ENCODE data around the gene LIPT1.
A peak's percentile ranks its signal among the peaks of the same experiment; 100 is the strongest.

The LIPT1 gene

DNA sequence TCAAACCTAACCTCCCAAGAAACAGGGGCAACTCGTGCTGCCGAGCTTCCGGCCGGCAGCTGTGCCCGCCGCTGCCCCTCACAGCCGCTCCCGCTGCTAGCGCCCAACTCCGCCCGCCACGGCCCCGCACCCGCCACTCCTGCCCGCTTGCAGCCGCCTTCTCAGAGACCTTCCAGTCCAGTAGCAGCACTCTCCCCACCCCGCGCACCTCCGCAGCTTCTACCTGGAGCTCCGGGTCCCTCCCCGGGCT is 14.0 kb upstream of the LIPT1 start (continued):
- TF ChIP-seq, protein P1, sequence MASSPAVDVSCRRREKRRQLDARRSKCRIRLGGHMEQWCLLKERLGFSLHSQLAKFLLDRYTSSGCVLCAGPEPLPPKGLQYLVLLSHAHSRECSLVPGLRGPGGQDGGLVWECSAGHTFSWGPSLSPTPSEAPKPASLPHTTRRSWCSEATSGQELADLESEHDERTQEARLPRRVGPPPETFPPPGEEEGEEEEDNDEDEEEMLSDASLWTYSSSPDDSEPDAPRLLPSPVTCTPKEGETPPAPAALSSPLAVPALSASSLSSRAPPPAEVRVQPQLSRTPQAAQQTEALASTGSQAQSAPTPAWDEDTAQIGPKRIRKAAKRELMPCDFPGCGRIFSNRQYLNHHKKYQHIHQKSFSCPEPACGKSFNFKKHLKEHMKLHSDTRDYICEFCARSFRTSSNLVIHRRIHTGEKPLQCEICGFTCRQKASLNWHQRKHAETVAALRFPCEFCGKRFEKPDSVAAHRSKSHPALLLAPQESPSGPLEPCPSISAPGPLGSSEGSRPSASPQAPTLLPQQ (tag by site-specific recombination; IDR thresholded peaks at IDR 0.05), result peak; percentile 68
- TF ChIP-seq ZNF629 (tag by site-specific recombination; IDR thresholded peaks at IDR 0.05), result 0 out of 2 replicates have a peak, but pooled peaks have one; percentile 21
- TF ChIP-seq, protein P2, sequence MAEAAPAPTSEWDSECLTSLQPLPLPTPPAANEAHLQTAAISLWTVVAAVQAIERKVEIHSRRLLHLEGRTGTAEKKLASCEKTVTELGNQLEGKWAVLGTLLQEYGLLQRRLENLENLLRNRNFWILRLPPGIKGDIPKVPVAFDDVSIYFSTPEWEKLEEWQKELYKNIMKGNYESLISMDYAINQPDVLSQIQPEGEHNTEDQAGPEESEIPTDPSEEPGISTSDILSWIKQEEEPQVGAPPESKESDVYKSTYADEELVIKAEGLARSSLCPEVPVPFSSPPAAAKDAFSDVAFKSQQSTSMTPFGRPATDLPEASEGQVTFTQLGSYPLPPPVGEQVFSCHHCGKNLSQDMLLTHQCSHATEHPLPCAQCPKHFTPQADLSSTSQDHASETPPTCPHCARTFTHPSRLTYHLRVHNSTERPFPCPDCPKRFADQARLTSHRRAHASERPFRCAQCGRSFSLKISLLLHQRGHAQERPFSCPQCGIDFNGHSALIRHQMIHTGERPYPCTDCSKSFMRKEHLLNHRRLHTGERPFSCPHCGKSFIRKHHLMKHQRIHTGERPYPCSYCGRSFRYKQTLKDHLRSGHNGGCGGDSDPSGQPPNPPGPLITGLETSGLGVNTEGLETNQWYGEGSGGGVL (tag by site-specific recombination; IDR thresholded peaks at IDR 0.05), result 0 out of 2 replicates have a peak, but pooled peaks have one; percentile 47
- no peak for TF ChIP-seq ZNF354C (tag by site-specific recombination; IDR thresholded peaks at IDR 0.05; ENCODE audit: borderline replicate concordance, low read depth)
- TF ChIP-seq ZNF610 (tag by site-specific recombination; IDR thresholded peaks at IDR 0.05; ENCODE audit: borderline replicate concordance), result peak; percentile 90
- TF ChIP-seq, protein P3, sequence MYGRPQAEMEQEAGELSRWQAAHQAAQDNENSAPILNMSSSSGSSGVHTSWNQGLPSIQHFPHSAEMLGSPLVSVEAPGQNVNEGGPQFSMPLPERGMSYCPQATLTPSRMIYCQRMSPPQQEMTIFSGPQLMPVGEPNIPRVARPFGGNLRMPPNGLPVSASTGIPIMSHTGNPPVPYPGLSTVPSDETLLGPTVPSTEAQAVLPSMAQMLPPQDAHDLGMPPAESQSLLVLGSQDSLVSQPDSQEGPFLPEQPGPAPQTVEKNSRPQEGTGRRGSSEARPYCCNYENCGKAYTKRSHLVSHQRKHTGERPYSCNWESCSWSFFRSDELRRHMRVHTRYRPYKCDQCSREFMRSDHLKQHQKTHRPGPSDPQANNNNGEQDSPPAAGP (tag by site-specific recombination; IDR thresholded peaks at IDR 0.05), result peak; percentile 68; the same call in 1 of the 2 replicates
- no peak for TF ChIP-seq ZNF175 (tag by site-specific recombination; IDR thresholded peaks at IDR 0.05)
- TF ChIP-seq ZIC2 (tag by site-specific recombination; IDR thresholded peaks at IDR 0.05), result peak; percentile 65
- 0 out of 2 replicates have a peak, but pooled peaks have one; percentile 36 for TF ChIP-seq ZNF391 (tag by site-specific recombination; IDR thresholded peaks at IDR 0.05; ENCODE audit: borderline replicate concordance, low read depth)
- TF ChIP-seq, protein P4, sequence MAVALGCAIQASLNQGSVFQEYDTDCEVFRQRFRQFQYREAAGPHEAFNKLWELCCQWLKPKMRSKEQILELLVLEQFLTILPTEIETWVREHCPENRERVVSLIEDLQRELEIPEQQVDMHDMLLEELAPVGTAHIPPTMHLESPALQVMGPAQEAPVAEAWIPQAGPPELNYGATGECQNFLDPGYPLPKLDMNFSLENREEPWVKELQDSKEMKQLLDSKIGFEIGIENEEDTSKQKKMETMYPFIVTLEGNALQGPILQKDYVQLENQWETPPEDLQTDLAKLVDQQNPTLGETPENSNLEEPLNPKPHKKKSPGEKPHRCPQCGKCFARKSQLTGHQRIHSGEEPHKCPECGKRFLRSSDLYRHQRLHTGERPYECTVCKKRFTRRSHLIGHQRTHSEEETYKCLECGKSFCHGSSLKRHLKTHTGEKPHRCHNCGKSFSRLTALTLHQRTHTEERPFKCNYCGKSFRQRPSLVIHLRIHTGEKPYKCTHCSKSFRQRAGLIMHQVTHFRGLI (tag by site-specific recombination; IDR thresholded peaks at IDR 0.05), result peak; percentile 67

DNA sequence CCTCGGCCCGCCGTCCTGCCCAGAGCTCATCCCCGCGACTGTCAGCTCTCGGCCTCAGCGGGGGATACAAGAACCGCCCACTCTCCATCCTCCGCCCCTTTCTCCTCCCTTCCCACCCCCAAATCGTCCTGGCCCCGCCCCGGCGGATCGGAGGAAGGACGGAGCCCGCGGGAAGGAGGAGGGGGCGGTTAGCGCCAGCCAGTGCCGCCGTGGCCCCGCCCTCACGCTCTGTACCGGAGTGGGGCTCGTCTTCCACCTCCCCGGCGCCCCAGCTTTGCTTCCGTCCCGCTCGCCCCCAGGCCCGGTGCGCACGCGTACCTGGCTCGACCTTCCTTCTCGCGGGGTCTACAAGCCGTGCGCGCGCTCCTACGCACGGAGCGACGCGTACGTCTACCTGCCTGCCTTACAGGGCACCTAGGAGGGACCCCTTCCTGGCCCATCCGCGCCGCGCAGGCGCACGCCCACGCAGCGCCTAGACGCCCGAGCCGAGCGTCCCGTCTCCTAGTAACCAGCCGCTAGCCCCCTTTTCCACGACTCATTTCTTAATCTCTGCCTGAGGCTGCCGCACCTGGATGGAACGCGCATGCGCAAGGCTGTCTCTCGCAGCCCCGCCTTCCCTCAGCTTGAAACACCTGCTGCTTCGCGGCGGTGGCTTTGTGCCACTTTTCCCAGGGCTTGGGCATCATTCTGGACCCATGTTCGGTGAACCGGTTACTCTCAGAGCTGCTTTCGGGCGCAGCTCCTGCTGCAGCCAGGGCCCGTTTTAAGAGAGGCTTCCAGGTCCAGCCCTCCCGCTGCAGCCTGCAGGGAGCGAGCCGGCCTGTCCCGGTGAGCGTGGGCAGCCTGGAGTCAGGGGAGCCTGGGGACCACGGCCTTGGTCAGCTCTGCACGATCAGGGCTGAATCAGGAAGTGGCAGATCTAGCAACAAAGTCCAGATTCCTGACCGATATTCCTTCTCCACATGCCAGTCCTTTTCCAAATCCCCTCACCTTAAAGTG is 13.4 kb upstream of the LIPT1 start, which contains the start of gene C2orf15:
Gene C2orf15, plus strand, starts transcription at position 598 of the 999 bp plus-strand sequence. CDS start 8,852 bp downstream, outside the sequence.
- H3K27ac ChIP-seq (ENCODE audit: extremely low read depth, low read depth, low read length), result peak within 1 kb of the TSS; percentile 74; the same call in 1 of the 2 replicates
- no peaks in the 10 kb centered on the region; a peak in 1 of 3 replicates for H3K36me3 ChIP-seq (ENCODE audit: control insufficient read depth in 2 of 2, insufficient read depth in 1 of 2, low read length in 2 of 2)
- H3K4me1 ChIP-seq (ENCODE audit: control insufficient read depth, insufficient read depth, low read length), result peaks cover 2% of the 10 kb centered on the region; the same call in 1 of the 2 replicates
- CTCF ChIA-PET, result interaction anchor here (0.6 to 1.1 kb wide), 2 partner anchors 195 to 252 kb away, joined by 3 read pairs; partner anchors contain the start of gene TXNDC9
- peak within 1 kb of the TSS; percentile 81 for H3K4me3 ChIP-seq (ENCODE audit: low read depth, low read length)
- POLR2A ChIA-PET, result interaction anchor here (0.5 to 2.8 kb wide), 17 partner anchors 10 to 377 kb away, joined by 3 to 58 read pairs (median 4); partner anchors contain the start of genes CRACDL, EIF5B, LIPT1 and MITD1
- H3K9me3 ChIP-seq (ENCODE audit: control insufficient read depth, insufficient read depth, low read depth, low read length), result no peaks in the 10 kb centered on the region; the same call in 1 of the 2 replicates
- 0 out of 2 replicates have a peak, but pooled peaks have one; percentile 20 for TF ChIP-seq ZNF629 (tag by site-specific recombination; IDR thresholded peaks at IDR 0.05)
- TF ChIP-seq ZNF174 (tag by site-specific recombination; IDR thresholded peaks at IDR 0.05), result no peak
- peak; percentile 88 for TF ChIP-seq KLF8 (tag by site-specific recombination; IDR thresholded peaks at IDR 0.05)
- TF ChIP-seq ZNF366 (tag by site-specific recombination; conservative IDR thresholded peaks at IDR 0.05), result peak; percentile 96
- TF ChIP-seq, protein P5, sequence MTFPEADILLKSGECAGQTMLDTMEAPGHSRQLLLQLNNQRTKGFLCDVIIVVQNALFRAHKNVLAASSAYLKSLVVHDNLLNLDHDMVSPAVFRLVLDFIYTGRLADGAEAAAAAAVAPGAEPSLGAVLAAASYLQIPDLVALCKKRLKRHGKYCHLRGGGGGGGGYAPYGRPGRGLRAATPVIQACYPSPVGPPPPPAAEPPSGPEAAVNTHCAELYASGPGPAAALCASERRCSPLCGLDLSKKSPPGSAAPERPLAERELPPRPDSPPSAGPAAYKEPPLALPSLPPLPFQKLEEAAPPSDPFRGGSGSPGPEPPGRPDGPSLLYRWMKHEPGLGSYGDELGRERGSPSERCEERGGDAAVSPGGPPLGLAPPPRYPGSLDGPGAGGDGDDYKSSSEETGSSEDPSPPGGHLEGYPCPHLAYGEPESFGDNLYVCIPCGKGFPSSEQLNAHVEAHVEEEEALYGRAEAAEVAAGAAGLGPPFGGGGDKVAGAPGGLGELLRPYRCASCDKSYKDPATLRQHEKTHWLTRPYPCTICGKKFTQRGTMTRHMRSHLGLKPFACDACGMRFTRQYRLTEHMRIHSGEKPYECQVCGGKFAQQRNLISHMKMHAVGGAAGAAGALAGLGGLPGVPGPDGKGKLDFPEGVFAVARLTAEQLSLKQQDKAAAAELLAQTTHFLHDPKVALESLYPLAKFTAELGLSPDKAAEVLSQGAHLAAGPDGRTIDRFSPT (tag by site-specific recombination; IDR thresholded peaks at IDR 0.05), result peak; percentile 91
- TF ChIP-seq BCL11A (tag by site-specific recombination; IDR thresholded peaks at IDR 0.05; ENCODE audit: low read depth), result no peak
- TF ChIP-seq, protein P6, sequence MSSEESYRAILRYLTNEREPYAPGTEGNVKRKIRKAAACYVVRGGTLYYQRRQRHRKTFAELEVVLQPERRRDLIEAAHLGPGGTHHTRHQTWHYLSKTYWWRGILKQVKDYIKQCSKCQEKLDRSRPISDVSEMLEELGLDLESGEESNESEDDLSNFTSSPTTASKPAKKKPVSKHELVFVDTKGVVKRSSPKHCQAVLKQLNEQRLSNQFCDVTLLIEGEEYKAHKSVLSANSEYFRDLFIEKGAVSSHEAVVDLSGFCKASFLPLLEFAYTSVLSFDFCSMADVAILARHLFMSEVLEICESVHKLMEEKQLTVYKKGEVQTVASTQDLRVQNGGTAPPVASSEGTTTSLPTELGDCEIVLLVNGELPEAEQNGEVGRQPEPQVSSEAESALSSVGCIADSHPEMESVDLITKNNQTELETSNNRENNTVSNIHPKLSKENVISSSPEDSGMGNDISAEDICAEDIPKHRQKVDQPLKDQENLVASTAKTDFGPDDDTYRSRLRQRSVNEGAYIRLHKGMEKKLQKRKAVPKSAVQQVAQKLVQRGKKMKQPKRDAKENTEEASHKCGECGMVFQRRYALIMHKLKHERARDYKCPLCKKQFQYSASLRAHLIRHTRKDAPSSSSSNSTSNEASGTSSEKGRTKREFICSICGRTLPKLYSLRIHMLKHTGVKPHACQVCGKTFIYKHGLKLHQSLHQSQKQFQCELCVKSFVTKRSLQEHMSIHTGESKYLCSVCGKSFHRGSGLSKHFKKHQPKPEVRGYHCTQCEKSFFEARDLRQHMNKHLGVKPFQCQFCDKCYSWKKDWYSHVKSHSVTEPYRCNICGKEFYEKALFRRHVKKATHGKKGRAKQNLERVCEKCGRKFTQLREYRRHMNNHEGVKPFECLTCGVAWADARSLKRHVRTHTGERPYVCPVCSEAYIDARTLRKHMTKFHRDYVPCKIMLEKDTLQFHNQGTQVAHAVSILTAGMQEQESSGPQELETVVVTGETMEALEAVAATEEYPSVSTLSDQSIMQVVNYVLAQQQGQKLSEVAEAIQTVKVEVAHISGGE (tag by site-specific recombination; conservative IDR thresholded peaks at IDR 0.05; ENCODE audit: low read depth), result peak; percentile 50
- TF ChIP-seq, protein P2 (tag by site-specific recombination; IDR thresholded peaks at IDR 0.05), result peak; percentile 32; the same call in 1 of the 2 replicates

All from HEK293 (cell line).